ENCODE measurements around the gene SMAD4. TPM values are rescaled to one million over a fixed set of nuclear protein-coding genes. Genes with fewer than 3 reads are reported as not detected.
A peak's percentile ranks its signal among the peaks of the same experiment; 100 is the strongest.

The SMAD4 gene
- total RNA-seq, 1 experiment from 2014 or later = 108 TPM

DNA sequence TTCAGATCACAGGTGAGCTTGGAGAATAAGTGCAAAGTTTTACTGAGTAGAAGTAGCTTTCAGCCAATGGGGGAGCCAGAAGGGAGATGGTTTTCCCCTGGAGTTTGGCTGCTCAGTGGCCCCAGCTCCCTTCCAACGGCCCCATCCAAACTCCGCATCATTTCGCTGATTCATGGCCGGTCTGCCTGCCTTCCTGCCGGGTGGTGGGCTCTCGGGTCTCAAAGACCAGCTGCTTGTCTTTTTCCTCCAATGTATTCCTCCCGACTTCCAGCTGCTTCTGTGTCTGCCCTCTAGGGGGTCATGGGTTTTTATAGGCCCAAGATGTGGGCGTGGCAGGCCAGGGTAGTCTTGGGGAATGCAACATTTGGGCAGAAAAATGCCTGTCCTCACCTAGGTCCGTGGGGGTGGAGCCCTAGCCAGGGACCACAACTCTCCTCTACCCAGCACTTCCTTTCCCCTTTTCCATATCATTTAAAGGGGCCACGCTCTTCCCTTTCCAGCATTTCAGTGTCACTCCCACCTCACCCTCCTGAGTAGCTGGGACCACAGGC, 94.0 kb downstream of the SMAD4 start:
- no peaks in the 10 kb centered on the region for H3K36me3 ChIP-seq
- no peak overlapping the region for H3K27ac ChIP-seq
- H3K9me3 ChIP-seq (replicated peaks) = no peaks in the 10 kb centered on the region
- no peak overlapping the region for H3K4me3 ChIP-seq
- peak in 1 of 2 experiments; percentile 11 for DNase-seq
- H3K27me3 ChIP-seq = no peaks in the 10 kb centered on the region
- H3K4me1 ChIP-seq = no peaks in the 10 kb centered on the region

DNA sequence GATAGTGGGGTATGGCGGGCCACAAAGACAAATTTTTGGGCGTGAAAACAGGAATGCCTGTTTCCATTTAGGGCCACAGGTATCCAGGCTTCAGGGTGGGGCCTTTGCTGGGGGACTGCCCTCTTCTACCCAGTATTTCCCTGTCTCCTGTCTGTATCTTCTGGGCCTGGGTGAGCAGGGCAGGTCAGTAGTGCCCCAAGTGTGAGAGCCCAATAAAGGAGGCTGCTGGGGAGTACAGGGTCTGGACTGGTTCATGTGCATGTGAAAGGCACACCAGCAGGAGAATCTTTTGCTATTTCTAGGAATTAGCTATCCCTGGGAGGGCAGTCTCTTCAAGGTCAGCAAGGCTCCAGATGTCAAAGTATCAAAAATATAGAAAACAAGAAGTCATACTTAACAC, 96.0 kb downstream of the SMAD4 start:
- H3K4me3 ChIP-seq = no peak overlapping the region
- H3K4me1 ChIP-seq = no peaks in the 10 kb centered on the region
- H3K9me3 ChIP-seq (replicated peaks) = no peaks in the 10 kb centered on the region
- H3K36me3 ChIP-seq = no peaks in the 10 kb centered on the region
- no peaks in the 10 kb centered on the region for H3K27me3 ChIP-seq
- DNase-seq = no peak
- no peak overlapping the region for H3K27ac ChIP-seq

DNA sequence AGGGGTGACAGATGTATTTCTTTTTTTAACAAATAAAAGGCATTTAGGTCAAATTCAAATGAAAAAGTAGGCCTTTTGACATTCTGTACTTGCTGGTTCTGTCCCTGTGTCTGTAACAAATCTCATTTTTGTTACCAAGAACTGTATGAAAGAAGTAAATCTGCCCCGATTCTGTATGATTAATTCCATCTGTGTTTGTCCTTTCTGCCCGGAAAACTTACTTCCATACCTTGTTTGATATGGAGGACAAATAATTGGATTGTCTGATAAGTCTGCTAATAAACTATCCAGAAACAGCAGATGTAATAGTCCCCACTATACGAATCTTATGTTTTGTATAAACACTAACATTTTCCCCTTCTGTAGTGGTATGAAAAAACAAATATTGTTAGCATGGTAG, 97.7 kb downstream of the SMAD4 start:
- no peaks in the 10 kb centered on the region for H3K4me1 ChIP-seq
- H3K27ac ChIP-seq = no peak overlapping the region
- H3K36me3 ChIP-seq = no peaks in the 10 kb centered on the region
- no peaks in the 10 kb centered on the region for H3K27me3 ChIP-seq
- H3K4me3 ChIP-seq = no peak overlapping the region
- no peaks in the 10 kb centered on the region for H3K9me3 ChIP-seq (replicated peaks)
- no peak for DNase-seq

DNA sequence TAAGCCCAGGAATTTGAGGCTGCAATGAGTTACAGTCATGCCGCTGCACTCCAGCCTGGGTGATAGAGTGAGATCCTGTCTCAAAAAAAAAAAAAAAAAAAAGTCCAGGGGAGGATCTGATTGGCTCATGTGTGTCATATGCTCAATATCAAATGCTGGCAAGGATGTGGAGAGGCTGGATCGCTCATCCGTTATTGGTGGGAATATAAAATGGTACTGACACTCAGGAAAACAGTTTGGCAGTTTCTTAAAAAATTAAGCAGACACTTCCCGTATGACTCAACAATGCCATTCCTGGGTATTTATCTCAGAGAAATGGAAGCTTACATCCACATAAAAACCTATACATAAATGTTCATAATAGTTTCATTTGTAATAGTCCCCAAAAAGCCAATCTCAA, 98.5 kb downstream of the SMAD4 start:
- no peak for DNase-seq
- no peak overlapping the region for H3K4me3 ChIP-seq
- no peaks in the 10 kb centered on the region for H3K36me3 ChIP-seq
- H3K27ac ChIP-seq = no peak overlapping the region
- no peaks in the 10 kb centered on the region for H3K27me3 ChIP-seq
- H3K4me1 ChIP-seq = no peaks in the 10 kb centered on the region
- H3K9me3 ChIP-seq (replicated peaks) = no peaks in the 10 kb centered on the region

DNA sequence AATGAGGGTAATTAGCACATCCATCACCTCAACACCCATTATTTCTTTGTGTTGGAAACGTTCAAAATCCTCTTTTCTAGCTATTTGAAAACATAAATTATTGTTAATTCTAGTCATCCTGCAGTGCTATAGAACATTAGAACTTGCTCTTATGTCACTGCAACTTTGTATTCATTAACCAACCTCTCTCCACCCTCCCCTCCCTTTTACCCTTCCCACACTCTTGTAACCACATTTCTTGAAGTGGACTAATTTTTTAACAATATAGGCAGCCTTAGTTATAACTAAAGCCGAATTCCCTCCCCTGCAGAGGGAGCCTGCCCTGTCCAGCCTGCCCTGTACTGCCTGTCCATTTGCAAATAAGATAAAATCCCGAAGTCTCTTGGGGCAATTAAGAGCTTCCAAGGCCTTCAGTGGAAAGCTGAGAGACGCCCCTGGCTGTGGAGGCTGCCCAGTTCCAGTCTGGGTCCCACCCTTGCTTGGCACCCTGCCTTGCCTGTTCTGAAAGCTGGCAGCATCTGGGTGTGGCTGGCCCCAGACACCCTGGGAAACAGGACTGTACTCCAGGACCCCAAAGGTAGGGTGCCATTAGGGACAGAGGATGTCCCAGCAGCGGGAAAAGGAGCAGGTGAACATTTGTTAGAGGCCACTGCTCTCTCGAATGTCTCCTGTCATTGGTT, 102.4 kb downstream of the SMAD4 start:
- DNase-seq = no peak
- no peaks in the 10 kb centered on the region for H3K4me1 ChIP-seq
- no peak overlapping the region for H3K4me3 ChIP-seq

DNA sequence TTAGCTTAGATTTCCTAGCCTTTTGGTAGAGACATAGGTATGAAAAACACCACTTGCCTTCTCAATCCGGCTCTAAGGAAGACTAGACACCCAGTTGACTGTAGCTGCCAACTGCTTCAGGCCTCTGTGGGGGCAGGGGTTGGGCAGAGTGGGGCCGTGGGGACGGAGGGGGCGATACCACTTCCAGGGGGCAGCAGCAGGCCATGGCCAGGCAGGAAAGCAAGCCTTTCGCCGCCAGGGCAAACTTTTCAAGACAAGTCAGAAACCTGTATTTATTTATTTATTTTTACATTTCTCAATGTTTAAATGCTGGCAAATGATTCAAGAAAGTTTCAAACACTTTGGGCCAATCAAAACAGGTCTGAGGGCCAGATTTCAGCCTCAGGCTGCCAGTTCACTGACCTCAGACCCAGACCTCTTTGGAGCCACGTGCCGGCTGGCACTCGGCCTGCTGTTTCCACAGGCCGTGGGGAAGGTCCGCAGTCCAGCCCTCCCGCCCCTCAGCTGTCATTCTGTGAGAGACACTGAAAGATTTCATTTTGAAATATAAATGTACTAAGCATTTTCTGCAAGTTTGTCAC, 103.7 kb downstream of the SMAD4 start:
- Histone ChIP-seq H3K36me3 (no peaks in the 10 kb centered on the region), H3K27ac (no peak overlapping the region), H3K9me3 (replicated peaks) (no peaks in the 10 kb centered on the region), H3K27me3 (no peaks in the 10 kb centered on the region), H3K4me3 (no peak overlapping the region), H3K4me1 (no peaks in the 10 kb centered on the region)
- DNase-seq = no peak

More for the DNA sequence above, 102.4 kb downstream of the SMAD4 start:
- H3K27me3 ChIP-seq = no peaks in the 10 kb centered on the region
- H3K27ac ChIP-seq = no peak overlapping the region
- no peaks in the 10 kb centered on the region for H3K36me3 ChIP-seq
- H3K9me3 ChIP-seq (replicated peaks) = no peaks in the 10 kb centered on the region

Other genes with a start within 250 kb of the SMAD4 start
- 0.03 and 0.06 TPM in 2 replicates for gene MRO, start 210.2 kb upstream of the SMAD4 start, total RNA-seq (2014; rRNA removed; shearing (Covaris generic))
- gene ME2, start 151.1 kb upstream of the SMAD4 start, total RNA-seq (2014; rRNA removed; shearing (Covaris generic)) = 56.6 and 62.4 TPM in 2 replicates
- 4.6 and 7.5 TPM in 2 replicates for gene ELAC1, start 62.2 kb upstream of the SMAD4 start, total RNA-seq (2014; rRNA removed; shearing (Covaris generic))
- gene MEX3C, start 167.5 kb downstream of the SMAD4 start, total RNA-seq (2014; rRNA removed; shearing (Covaris generic)) = 68.2 and 68.4 TPM in 2 replicates